ENCODE results near the gene KLHL5. TPM values are rescaled to one million over a fixed set of nuclear protein-coding genes. Genes with fewer than 3 reads are reported as not detected.

The KLHL5 gene
- total and polyA plus RNA-seq, 9 of the 15 experiments (the other 6 are each of a cell fraction or from before 2014, with no cell fraction given): 8.0 to 30.8 (median 22.1) TPM

- TF ChIP-seq ZNF395 (CRISPR knock-in tag; IDR thresholded peaks at IDR 0.05) (no peak), IRF1 (CRISPR knock-in tag; IDR thresholded peaks at IDR 0.05; ENCODE audit: borderline replicate concordance) (no peak), BRF1 (IDR thresholded peaks at IDR 0.05; ENCODE audit: borderline replicate concordance, extremely low read depth, insufficient read length) (no peak), CTCFL (IDR thresholded peaks at IDR 0.05; ENCODE audit: borderline replicate concordance, insufficient read depth, low read depth, low read length, poor library complexity, severe bottlenecking) (no peak), ZNF121 (CRISPR knock-in tag; conservative IDR thresholded peaks at IDR 0.05) (no peak), CHAMP1 (IDR thresholded peaks at IDR 0.05) (no peak), RFX7 (CRISPR knock-in tag; IDR thresholded peaks at IDR 0.05) (no peak), ZNF263 (CRISPR knock-in tag; IDR thresholded peaks at IDR 0.05; ENCODE audit: borderline replicate concordance) (no peak), ZNF408 (CRISPR knock-in tag; IDR thresholded peaks at IDR 0.05; ENCODE audit: low read depth) (no peak)
Observed at GRCh38 chr4:39102297-39102696, 40.3 kb downstream of the KLHL5 start (continued).
